Naive thymus-derived CD4-positive, alpha-beta T cell (primary cell): ENCODE results near the gene HSPA1B. TPM values are rescaled to one million over a fixed set of nuclear protein-coding genes. Genes with fewer than 3 reads are reported as not detected.
A peak's percentile ranks its signal among the peaks of the same experiment; 100 is the strongest.
"Not testable (repeated sequence)": the region's sequence is repeated elsewhere in the genome, so short reads cannot be mapped to it uniquely, and the experiment has no call there.

ENCODE experiments used
- ATAC-seq: fragments of 150-1000 bp; cut with Tn5 transposase; 2 replicates; pipeline ENCODE4 v1.10.0; 2021; ENCODE audit warnings: mild to moderate bottlenecking, moderate library complexity
- CTCF ChIA-PET: fragments of 350-600 bp; sonication (Branson Sonifier 250); formaldehyde crosslinking; loops from one replicate; lab custom pipeline; 2021; ENCODE audit warnings: antibody characterized with exemption; lab: Charles Lee
- POLR2A ChIA-PET: fragments of 350-600 bp; sonication (Branson Sonifier 250); formaldehyde crosslinking; loops from one replicate; lab custom pipeline; 2021; ENCODE audit warnings: antibody characterized with exemption, inconsistent platforms; lab: Charles Lee
- DNase-seq, 9 donors: peaks; one replicate each; pipeline versions ENCODE4 v3.0.0 to v3.0.0-alpha.2; 2020 to 2022; ENCODE audit warnings: mixed read lengths in 1 of 9
- H3K27ac ChIP-seq: one replicate; pipeline ENCODE4 v1.7.0; 2013; ENCODE audit warnings: mild to moderate bottlenecking, low read depth, low read length, moderate library complexity
- H3K27me3 ChIP-seq, 2 donors: one replicate each; pipeline ENCODE4 v1.7.0; 2013; ENCODE audit warnings: low read length in 2 of 2, mild to moderate bottlenecking in 2 of 2, moderate library complexity in 2 of 2; ENCODE audit not compliant: control insufficient read depth in 2 of 2, insufficient read depth in 2 of 2
- H3K36me3 ChIP-seq, 3 experiments: 1 replicate in 2 of 3; 2 replicates in 1 of 3; pipeline ENCODE4 v1.7.0; 2013; ENCODE audit warnings: low read length in 3 of 3, mild to moderate bottlenecking in 3 of 3, moderate library complexity in 1 of 3; ENCODE audit not compliant: insufficient read depth in 3 of 3, control insufficient read depth in 2 of 3
- H3K4me1 ChIP-seq, 2 donors: one replicate each; pipeline ENCODE4 v1.7.0; 2013; ENCODE audit warnings: low read length in 2 of 2, mild to moderate bottlenecking in 2 of 2, moderate library complexity in 1 of 2; ENCODE audit not compliant: control insufficient read depth in 2 of 2, insufficient read depth in 2 of 2
- H3K4me3 ChIP-seq: 2 replicates; pipeline ENCODE4 v1.7.0; 2013; ENCODE audit warnings: mild to moderate bottlenecking, low read length
- H3K9me3 ChIP-seq, 3 experiments: 1 replicate in 2 of 3; 2 replicates in 1 of 3; pipeline ENCODE4 v1.7.0; 2013; ENCODE audit warnings: low read length in 3 of 3; ENCODE audit not compliant: control insufficient read depth in 2 of 3
- H3K27ac Mint-ChIP-seq, 9 donors: one replicate each; pipeline ENCODE4 v1.8.0; 2020 to 2022; ENCODE audit warnings: mixed read lengths in 9 of 9, mild to moderate bottlenecking in 8 of 9, moderate library complexity in 5 of 9, inconsistent platforms in 2 of 9
- H3K27me3 Mint-ChIP-seq, 5 donors: one replicate each; pipeline ENCODE4 v1.8.0; 2021 to 2022; ENCODE audit warnings: mixed read lengths in 5 of 5, mild to moderate bottlenecking in 1 of 5
- H3K36me3 Mint-ChIP-seq, 5 donors: one replicate each; pipeline ENCODE4 v1.8.0; 2020 to 2022; ENCODE audit warnings: mixed read lengths in 5 of 5, mild to moderate bottlenecking in 3 of 5, inconsistent platforms in 1 of 5
- H3K4me1 Mint-ChIP-seq, 7 donors: one replicate each; pipeline ENCODE4 v1.8.0; 2020 to 2022; ENCODE audit warnings: mixed read lengths in 7 of 7, mild to moderate bottlenecking in 3 of 7, inconsistent platforms in 1 of 7
- H3K4me3 Mint-ChIP-seq, 10 donors: one replicate each; pipeline ENCODE4 v1.8.0; 2020 to 2022; ENCODE audit warnings: mild to moderate bottlenecking in 10 of 10, mixed read lengths in 10 of 10, moderate library complexity in 6 of 10, inconsistent platforms in 2 of 10
- H3K9me3 Mint-ChIP-seq, 11 donors: one replicate each; pipeline ENCODE4 v1.8.0; 2020 to 2022; ENCODE audit warnings: mixed read lengths in 11 of 11, mild to moderate bottlenecking in 4 of 11, inconsistent platforms in 1 of 11, moderate library complexity in 1 of 11
- intact Hi-C, 2 donors: fragments of 100-400 bp; cut with micrococcal nuclease; formaldehyde crosslinking; loops; one replicate each; pipeline ENCODE4 v1.15.1; 2023
- polyA plus RNA-seq, 2 donors: library from polyadenylated mRNA; unstranded; fragments of 300-500 nt; fragmentation: Illumina TruSeq; gene quantifications; one replicate each; pipeline ENCODE4 v1.2.3, GENCODE V29; 2021
- total RNA-seq, 6 experiments: library from RNA in 5 of 6; stranded (reverse) in 5 of 6; gene quantifications; 1 replicate in 5 of 6; 2 replicates in 1 of 6; pipeline ENCODE4 v1.2.3 and lab custom pipeline; 2021 to 2026

Gene HSPA1B
- total and polyA plus RNA-seq, 7 experiments from 2014 or later = 2.8 to 68.9 (median 16.7) TPM

DNA sequence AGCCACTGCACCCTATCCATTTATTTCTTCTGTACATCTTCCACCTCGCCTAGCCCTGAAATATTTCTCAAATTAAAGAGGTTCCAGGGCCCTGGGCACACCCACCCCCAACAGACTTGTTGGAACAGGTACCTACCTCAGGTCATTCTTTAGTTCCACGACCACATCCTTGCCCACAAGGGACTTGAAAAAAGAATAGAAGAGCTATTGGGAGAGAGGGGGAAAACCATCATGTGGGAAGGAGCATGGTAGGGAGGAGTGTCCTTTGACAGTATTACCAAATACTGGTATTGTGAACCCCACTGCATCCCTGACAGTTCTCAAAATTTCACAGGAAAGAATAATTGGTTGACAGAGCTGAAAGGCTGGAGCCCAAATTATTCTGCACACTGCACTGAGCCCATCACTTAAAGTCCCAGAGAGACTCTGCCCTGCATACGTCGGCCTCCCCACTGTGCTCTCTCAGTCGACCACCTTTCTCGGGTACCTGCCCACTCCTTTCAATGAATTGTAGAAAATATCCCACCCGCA is 21.5 kb upstream of the HSPA1B start:
- H3K27ac ChIP-seq = peak overlapping the region; percentile 89
- intact Hi-C loops = loop anchor here (1.0 kb wide), 3 partner anchors 9 to 67 kb away; partner anchors contain the start of gene VARS1 (in 1 of the 2)
- no peak for ATAC-seq
- ChIA-PET POLR2A (interaction anchor here (0.6 to 3.4 kb wide), 20 partner anchors 8 to 1471 kb away, joined by 3 to 30 read pairs (median 8); partner anchors contain the start of genes ABHD16A, B3GALT4, BAG6 and C6orf47), CTCF (interaction anchor here (1.5 to 2.0 kb wide), 5 partner anchors 8 to 76 kb away, joined by 4 to 11 read pairs (median 6); partner anchors contain the start of genes DDAH2 and VARS1)
- peaks cover 16 to 47% (median 27%) of the 10 kb centered on the region in 7 donors for H3K4me1 Mint-ChIP-seq
- H3K36me3 ChIP-seq = peaks cover 0 to 11% (median 0%) of the 10 kb centered on the region in 3 experiments
- DNase-seq = no peak
- peak overlapping the region; percentile 86 to 95 (median 92) for H3K4me3 Mint-ChIP-seq
- no peaks in the 10 kb centered on the region for H3K27me3 ChIP-seq
- peaks cover 9 to 14% of the 10 kb centered on the region in 2 donors for H3K4me1 ChIP-seq
- peak overlapping the region; percentile 88 to 97 (median 93) for H3K27ac Mint-ChIP-seq
- no peaks in the 10 kb centered on the region for H3K9me3 ChIP-seq
- peak overlapping the region; percentile 92 for H3K4me3 ChIP-seq
- peaks cover under 1 to 22% (median 9%) of the 10 kb centered on the region in 5 donors for H3K36me3 Mint-ChIP-seq
- H3K27me3 Mint-ChIP-seq = no peaks in the 10 kb centered on the region
- H3K9me3 Mint-ChIP-seq = no peaks in the 10 kb centered on the region

DNA sequence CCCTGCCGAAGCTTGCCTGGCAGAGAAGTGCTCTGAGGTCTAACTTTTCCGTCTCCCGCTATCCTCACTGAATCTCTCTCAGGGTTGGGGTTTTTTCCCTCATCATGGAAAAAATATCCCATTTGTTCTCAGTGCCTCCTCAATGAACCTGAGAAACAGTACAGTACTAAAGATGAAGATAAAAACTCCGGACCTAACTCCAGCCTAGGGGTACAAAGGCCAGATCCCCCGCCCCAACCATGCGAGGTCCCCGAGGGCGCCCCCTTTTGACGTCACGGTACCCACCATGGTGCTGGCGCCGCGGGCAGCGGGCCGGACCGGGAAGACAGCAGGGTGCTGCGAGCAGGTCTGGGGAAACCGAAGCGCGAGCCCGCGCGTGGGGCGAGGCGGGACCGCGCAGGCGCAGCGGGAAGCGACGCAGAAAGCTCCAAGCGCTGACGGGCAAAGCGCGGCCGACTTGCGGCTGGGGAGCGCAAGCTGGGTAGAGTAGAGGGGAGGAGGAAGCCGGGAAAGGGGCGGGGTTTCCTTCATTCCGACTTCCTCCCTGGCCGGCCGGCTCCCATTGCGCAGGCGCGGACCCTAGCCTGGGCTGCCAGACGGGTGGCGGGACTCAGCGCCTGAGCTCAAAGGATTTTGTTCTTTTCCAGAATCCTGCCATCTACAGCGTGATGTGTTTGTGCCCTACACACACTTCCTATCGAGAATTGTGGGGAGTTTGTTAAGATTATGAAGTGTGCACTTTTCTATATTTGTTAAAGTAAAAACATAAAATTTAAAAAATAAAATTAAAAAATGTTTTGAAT is 20.9 kb upstream of the HSPA1B start, which contains the start of gene LSM2:
LSM2 (minus strand) TSS at position 497 of the 803 bp plus-strand sequence; CDS start at position 288, 209 bp downstream.
- peak within 1 kb of the TSS; percentile 86 to 95 (median 92) for H3K4me3 Mint-ChIP-seq
- Histone ChIP-seq H3K27ac (peak within 1 kb of the TSS; percentile 89), H3K4me3 (peak within 1 kb of the TSS; percentile 92), H3K4me1 (peaks cover 9 to 14% of the 10 kb centered on the region in 2 donors), H3K27me3 (no peaks in the 10 kb centered on the region), H3K9me3 (no peaks in the 10 kb centered on the region), H3K36me3 (peaks cover 0 to 17% (median 0%) of the 10 kb centered on the region in 3 experiments)
- peak within 1 kb of the TSS; percentile 88 to 97 (median 93) for H3K27ac Mint-ChIP-seq
- ChIA-PET CTCF (interaction anchor here (0.6 to 2.0 kb wide), 8 partner anchors 9 to 77 kb away, joined by 3 to 11 read pairs (median 6); partner anchors contain the start of genes DDAH2, HSPA1B and VARS1), POLR2A (interaction anchor here (0.6 to 3.4 kb wide), 26 partner anchors 8 to 1470 kb away, joined by 3 to 30 read pairs (median 5); partner anchors contain the start of genes ABHD16A, B3GALT4, BAG6 and C6orf47)
- DNase-seq = peak; percentile 96 to 98 (median 98)
- no peaks in the 10 kb centered on the region for H3K27me3 Mint-ChIP-seq
- peaks cover 16 to 47% (median 30%) of the 10 kb centered on the region in 7 donors for H3K4me1 Mint-ChIP-seq
- ATAC-seq = peak; percentile 100
- H3K9me3 Mint-ChIP-seq = no peaks in the 10 kb centered on the region
- intact Hi-C loops = loop anchor here (1.0 kb wide), 3 partner anchors 9 to 67 kb away; partner anchors contain the start of gene VARS1 (in 1 of the 2)
- peaks cover 4 to 21% (median 12%) of the 10 kb centered on the region in 5 donors for H3K36me3 Mint-ChIP-seq

- Mint-ChIP-seq H3K4me1 (peaks cover 21 to 51% (median 33%) of the 10 kb centered on the region in 7 donors), H3K36me3 (peaks cover 4 to 19% (median 8%) of the 10 kb centered on the region in 5 donors), H3K27ac (peak overlapping the region in 3 of 9 donors; percentile 38 to 68 (median 59))
- ATAC-seq, H3K27me3 Mint-ChIP-seq, intact Hi-C loops, CTCF ChIA-PET, H3K9me3 ChIP-seq, H3K4me3 ChIP-seq, H3K27me3 ChIP-seq, DNase-seq, H3K27ac ChIP-seq, H3K4me3 Mint-ChIP-seq, H3K9me3 Mint-ChIP-seq: not testable (repeated sequence)
- Histone ChIP-seq H3K4me1 (peaks cover 11 to 27% of the 10 kb centered on the region in 2 donors), H3K36me3 (peaks cover 0 to 18% (median 0%) of the 10 kb centered on the region in 3 experiments)
- POLR2A ChIA-PET = interaction anchor here (1.2 to 3.4 kb wide), 3 partner anchors 10 to 39 kb away, joined by 3 to 29 read pairs (median 24); partner anchors contain the start of gene HSPA1B
These were observed 18.9 kb upstream of the HSPA1B start for GRCh38 chr6:31808599-31808998.

GRCh38 chr6:31811645-31812044 is 15.9 kb upstream of the HSPA1B start:
- intact Hi-C loops = no loop called here

GRCh38 chr6:31813465-31813849 is 14.1 kb upstream of the HSPA1B start:
- H3K9me3 Mint-ChIP-seq = no peaks in the 10 kb centered on the region
- H3K4me1 Mint-ChIP-seq = peaks cover 7 to 44% (median 33%) of the 10 kb centered on the region in 7 donors
- DNase-seq = no peak
- H3K27ac Mint-ChIP-seq = peak overlapping the region in 8 of 9 donors; percentile 63 to 90 (median 77)
- Histone ChIP-seq H3K27me3 (no peaks in the 10 kb centered on the region), H3K4me1 (peaks cover 13 to 18% of the 10 kb centered on the region in 2 donors), H3K4me3 (no peak overlapping the region), H3K9me3 (no peaks in the 10 kb centered on the region), H3K36me3 (peaks cover 0 to 22% (median 0%) of the 10 kb centered on the region in 3 experiments), H3K27ac (peak overlapping the region; percentile 55)
- ATAC-seq = no peak
- ChIA-PET CTCF (interaction anchor here (0.6 to 1.6 kb wide), 5 partner anchors 15 to 164 kb away, joined by 3 to 5 read pairs (median 3); partner anchors contain the start of genes LY6G5C and VARS1), POLR2A (interaction anchor here (0.9 to 3.0 kb wide), 10 partner anchors 13 to 149 kb away, joined by 3 to 24 read pairs (median 4); partner anchors contain the start of genes ABHD16A, GPANK1, HSPA1B and LY6G6D)
- H3K27me3 Mint-ChIP-seq = no peaks in the 10 kb centered on the region
- H3K4me3 Mint-ChIP-seq = peak overlapping the region in 9 of 10 donors; percentile 70 to 96 (median 94)
- H3K36me3 Mint-ChIP-seq = peaks cover 4 to 19% (median 8%) of the 10 kb centered on the region in 5 donors
- intact Hi-C loops = no loop called here

More at GRCh38 chr6:31811645-31812044, 15.9 kb upstream of the HSPA1B start:
- Mint-ChIP-seq H3K36me3 (peaks cover 4 to 19% (median 8%) of the 10 kb centered on the region in 5 donors), H3K9me3 (no peaks in the 10 kb centered on the region), H3K4me1 (peaks cover 11 to 38% (median 27%) of the 10 kb centered on the region in 7 donors), H3K27me3 (no peaks in the 10 kb centered on the region), H3K4me3 (no peak overlapping the region), H3K27ac (peak overlapping the region in 1 of 9 donors; percentile 8)
- ChIA-PET POLR2A (interaction anchor here (0.6 kb wide), 1 partner anchor 32 kb away, joined by 5 read pairs; no protein-coding TSS in a partner anchor), CTCF (no interaction called here)
- no peak overlapping the region for H3K27ac ChIP-seq
- H3K9me3 ChIP-seq = no peaks in the 10 kb centered on the region
- DNase-seq = no peak
- H3K36me3 ChIP-seq = peaks cover 0 to 22% (median 0%) of the 10 kb centered on the region in 3 experiments
- ATAC-seq = no peak
- no peaks in the 10 kb centered on the region for H3K27me3 ChIP-seq
- peaks cover 7 to 22% of the 10 kb centered on the region in 2 donors for H3K4me1 ChIP-seq
- H3K4me3 ChIP-seq = no peak overlapping the region
